Activated gamma-delta T cell (primary cell): ENCODE measurements around the gene NKTR.

Experiments used
- DNase-seq: peaks from one replicate; lab custom pipeline; 2025; lab: John Stamatoyannopoulos, UW

NKTR gene

DNA sequence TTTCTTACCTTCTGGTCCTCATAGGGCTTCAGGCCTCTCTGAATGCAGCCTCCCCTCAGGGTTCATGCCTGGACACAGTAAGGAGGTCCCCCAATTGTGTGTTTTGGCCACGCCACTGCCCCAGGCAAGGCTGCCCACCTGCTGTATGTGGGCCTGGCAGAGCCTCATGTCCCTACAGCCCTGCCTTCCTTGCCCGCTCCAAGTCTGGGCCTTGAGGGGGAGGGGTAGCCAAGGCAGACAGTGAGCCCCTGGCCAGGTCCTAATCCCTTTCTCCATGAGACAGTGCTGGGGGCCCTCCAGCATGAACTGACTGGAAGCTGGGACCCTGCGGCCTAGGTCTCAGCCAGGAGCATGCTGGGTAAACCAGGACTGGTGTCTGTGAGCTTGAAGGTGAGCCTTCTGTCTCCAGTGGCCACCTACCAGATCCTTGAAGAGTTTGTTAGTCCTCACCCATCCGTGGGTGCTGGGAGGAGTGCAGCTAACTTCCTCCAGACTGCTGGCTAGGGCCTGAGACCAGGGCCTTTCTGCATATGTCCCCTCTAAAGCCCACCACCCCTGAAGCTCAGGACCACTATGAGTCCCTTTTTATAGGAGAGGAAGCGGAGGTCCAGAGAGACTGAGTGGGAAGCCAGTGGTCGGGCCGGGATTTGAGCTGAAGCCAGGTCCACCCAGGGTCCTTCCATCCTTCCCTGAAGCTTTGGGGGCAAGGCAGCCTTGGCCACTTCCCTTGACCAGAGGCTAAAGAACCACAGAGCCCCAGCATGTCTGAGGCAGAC is 61.7 kb downstream of the NKTR start:
- no peak for DNase-seq

DNA sequence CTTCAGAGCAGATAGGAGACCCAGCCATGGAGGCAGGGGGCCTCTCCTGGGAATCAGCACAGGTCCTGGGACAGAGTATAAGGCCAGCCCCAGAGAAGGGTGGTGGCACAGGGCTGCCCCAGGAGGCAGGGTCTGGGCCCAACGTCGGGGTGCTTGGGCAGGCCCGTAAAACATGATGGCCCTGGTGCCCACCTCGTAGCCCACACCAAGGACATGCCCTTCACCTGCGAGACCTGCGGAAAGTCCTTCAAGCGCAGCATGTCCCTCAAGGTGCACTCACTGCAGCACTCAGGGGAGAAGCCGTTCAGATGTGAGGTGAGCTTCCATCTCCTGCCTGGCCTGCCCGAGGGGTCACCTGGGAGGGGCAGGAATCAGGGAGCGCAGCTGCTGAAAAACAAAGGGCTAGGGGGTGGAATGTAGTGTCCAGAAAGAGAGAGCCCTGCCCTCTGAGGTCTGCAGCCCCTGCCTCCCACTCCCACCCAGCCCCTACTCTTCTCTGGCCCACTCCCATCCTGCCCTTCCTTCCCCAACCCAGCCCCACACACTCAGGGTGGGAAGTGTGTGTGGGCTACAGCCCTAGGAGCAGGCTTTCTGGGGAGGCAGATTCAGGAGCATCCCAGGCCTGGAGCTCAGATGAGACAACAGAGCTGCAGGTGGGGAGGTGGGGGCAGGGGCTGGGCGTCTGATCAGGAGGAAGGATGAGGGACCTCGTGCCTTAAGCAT is 62.5 kb downstream of the NKTR start:
- DNase-seq, result no peak

DNA sequence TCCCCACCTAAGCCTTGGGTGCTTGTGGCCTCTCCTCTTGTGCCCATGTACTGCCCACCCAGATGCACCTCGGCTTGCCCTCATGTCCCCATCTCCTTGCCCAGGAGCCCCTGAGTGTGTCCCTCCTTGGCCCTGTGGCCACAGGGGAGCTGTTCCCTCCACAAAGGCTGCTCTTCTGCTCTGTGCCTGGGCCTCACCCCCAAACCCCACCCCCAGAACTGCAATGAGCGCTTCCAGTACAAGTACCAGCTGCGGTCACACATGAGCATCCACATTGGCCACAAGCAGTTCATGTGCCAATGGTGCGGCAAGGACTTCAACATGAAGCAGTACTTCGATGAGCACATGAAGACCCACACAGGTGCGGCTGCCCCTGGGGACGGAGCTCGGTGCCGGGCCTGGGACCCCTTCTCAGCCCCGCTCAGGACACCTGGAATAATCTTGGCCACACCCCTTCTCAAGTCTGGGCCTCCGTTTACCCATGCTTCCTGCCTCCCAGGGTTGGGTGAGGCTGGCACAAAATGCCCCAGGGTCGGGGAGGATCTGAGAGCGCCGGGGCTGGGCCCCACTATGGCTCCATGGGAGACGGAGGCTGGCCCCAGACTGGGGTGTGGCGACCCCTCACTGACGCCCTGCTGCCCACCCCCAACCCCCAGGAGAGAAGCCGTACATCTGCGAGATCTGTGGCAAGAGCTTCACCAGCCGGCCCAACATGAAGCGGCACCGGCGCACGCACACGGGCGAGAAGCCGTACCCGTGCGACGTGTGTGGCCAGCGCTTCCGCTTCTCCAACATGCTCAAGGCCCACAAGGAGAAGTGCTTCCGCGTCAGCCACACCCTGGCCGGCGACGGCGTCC is 63.3 kb downstream of the NKTR start:
- no peak for DNase-seq

DNA sequence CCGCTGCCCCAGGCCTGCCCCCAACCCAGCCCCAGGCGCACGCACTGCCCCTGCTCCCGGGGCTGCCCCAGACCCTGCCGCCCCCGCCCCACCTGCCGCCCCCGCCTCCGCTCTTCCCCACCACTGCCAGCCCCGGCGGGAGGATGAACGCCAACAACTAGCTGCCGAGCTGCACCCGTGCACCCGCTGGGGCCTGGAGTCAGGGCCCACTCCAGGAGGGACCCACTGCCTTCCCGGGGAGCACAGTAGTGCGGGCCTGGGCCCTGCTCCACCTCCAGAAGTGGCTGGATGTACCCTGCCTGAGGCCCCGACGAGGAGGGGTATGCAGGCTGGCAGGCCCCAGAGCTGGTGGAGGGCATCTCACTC is 63.9 kb downstream of the NKTR start:
- no peak for DNase-seq

DNA sequence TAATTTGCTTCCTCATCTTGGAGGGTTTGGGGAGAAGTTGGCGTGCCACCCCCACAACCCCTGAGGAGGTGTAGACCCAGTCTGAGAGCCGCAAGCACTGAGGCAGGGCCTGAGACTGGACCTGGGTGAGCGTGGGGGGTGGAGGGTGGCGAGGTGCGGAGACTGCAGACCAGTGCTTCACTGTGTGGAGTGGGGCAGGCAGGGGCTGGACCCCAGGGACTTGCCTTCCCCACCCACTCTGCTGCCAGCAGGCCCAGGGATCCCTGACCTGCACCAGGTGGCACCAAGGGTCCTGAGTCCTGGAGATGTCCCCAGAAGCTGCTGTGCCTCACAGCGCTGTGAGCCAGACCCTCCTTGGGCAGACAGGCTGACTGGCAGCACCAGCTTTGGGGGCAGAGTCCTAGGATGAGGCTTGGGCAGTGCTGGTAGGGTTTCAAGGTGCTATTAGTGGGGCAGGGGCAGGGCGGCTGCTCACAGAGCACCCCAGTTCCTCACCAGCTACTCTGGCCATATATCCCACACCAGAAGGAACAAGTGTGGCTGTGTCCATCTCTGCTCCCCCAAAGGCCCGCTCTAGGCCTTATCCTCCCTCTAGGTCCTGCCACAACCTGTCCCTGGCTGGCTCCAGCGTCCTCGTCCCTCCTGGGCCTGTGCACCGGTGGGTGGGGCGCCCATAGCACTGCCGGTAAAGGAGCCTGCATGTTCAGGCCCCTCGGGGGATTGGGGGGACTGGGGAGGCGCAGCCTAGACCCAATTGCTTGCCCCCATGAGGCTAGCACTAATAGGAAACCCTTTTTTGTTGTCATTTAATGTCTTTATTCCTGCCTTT is 64.8 kb downstream of the NKTR start:
- DNase-seq, result no peak

DNA sequence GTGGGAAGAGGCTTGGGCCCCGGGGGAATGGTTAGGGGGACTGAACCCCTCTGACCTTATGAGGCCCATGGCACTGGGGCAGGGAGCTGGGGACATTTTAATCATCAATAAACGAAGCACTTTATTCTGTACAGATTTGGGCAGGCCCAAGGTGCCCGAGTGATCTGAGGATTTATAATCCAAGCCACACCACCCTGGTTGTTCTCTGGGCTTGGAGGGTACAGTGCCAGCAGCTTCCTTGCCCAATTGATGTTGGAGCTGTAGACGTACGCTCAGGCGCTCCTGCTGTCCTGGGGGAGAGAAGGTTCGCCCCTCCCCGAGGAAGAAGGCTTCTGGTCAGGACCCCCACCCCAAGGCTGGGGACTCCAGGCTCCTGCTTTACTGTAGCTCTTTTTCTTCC is 65.5 kb downstream of the NKTR start:
- no peak for DNase-seq

DNA sequence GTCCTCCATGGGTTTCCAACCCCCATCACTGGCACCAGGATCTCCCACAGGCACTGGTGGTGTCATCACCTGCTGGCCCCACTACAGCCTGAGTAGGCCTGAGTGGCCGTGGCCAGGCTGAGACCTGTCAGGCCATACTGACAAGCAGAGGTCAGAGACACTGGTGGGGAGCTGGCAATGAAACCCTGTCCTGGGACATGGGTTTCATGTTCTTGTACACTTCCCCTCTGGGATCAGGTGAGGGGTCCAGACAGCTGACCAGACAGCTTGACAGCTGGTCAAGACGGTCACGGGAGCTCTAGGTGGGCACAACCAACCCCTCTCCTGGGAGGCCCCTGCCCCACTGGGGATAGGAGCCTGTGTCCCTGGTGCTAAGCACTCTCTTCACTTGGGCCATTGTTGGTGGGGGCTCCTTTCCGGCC is 66.1 kb downstream of the NKTR start:
- no peak for DNase-seq

DNA sequence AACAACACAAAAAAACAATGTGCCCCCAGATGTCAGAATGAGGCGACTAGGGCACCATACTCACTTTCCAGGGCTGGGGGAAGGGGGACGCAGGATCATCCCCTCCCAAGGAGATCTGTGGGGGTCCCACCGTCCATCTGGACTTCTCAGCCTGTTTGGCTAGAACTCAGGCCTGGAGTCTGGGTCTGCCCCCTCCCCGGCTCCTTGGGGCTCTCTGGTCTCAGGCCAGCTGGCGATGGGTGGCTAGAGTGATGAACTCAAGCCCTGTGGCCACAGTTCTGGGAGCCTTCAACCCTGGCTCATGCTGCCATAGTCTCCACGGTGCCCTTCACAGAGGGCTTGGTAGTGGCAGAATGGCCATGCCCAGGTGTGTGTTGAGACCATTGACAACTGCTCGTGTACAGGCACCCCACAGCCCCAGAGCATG is 66.6 kb downstream of the NKTR start:
- no peak for DNase-seq

DNA sequence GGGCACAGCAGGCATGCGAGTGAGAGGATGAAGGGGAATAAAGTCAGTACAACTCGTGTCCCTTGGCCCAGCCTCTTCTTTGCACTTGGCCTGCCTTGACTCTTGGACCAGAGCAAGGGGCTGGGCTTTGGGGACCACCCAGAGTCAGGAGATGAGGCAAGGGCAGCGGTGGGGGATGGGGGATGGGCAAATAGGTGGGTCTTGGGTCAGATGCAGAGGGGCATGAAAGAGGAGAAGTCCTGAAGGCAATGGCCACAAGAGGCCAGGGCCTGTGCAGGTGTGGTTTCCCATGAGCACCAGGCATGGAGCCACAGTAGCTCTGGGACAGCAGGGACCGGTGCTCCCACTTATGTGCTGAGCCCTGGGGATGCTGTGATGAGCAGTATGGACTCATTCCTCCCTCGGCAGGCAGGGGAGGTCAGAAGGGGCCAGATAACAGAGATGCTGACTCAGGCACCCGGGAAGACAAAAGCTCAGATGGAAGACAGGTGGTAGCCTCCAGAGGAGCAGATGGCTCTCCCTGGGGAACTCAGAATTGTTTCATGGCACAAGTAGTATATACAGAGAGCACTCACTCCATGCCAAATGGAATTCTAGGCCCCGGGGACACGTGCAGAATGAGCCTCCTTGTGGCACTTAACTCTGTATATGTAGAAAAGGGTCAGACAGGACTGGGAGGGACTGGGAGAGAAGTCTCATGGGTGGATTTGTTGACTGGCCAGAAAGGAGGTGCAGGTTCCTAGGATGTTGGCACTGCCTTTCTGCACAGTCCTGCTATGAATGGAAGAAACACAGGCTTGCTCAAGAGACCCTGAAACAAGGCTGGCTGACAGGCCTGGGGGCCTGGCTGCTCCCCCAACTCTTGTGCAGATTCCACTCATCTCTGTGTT is 67.3 kb downstream of the NKTR start:
- DNase-seq, result no peak

DNA sequence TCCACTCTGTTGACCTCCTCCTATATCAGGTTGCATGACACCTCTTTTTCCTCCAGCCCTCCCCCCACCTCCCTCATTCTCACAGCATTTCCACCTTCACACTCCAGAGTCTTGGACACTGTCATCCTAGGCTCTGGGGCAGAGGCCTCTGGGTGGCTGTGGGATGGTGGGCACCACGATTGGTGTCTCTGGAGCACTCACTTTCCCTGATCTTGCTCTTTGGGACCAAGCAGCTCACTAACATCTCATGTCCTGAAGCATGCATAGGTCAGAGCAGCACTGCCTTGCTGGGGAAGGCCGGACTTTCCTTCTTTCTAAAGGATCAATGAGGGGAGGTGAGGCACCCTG is 67.9 kb downstream of the NKTR start:
- DNase-seq, result no peak

DNA sequence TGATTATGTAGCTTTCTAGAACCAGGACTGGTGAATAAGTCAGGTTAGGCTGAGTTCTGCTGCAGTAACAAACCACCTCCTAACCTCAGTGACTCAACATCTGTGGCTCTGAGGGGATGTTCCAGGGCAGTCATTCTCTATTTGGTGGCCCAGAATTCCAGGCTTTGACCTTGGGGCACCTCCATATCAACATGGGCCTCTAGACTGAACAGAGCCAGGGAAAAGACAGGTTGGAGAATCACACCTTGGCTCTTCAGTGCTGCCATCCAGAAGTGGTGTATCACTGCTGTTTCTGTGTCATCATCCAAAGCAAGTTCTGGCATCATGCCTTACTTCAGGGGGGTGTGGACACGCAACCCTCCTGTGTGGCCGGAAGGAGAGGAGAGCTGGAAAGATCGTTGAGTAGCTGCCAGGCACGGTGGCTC is 68.3 kb downstream of the NKTR start:
- no peak for DNase-seq

DNA sequence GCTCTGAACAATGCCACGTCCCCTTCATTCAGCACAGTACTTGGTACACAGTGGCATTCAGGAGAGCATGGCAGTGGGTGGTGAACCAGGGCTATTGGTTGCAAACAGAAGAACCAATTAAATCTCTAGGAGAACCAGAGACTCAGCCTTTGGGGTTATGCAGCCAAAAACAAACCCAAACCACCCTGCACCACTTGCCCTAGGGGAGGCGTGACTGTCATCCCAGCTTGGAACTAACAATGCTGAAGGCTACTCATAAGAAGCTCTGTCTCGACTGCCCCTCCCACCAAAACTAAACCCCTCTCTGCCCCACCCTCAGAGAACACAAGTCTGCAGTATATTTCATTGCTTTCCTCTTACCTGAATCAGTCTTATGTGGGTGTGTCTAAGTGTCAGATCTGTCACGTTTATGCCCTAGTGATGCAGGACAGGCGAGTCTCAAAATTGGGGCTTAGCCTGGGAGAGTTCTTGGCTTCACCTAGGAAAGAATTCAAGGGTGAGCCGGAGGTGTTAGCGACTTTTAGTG is 69.6 kb downstream of the NKTR start:
- DNase-seq, result no peak

DNA sequence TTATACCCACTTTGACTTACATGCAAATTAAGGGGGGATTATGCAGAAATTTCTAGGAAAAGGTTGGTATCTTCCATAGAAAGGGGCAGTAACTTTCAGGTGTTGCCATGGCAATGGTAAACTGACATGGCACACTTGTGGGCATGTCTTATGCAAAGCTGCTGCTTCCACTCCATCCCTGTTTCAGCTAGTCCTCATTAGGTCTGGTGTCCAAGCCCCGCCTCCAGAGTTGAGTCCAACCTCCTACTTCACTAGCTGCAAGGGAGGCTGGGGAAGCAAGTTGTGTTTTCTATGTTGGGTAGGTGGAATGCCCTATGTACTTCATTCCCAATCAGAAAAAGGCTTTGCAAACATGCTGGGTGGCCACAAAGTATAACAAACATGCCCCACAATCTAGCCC is 70.2 kb downstream of the NKTR start:
- DNase-seq, result no peak

DNA sequence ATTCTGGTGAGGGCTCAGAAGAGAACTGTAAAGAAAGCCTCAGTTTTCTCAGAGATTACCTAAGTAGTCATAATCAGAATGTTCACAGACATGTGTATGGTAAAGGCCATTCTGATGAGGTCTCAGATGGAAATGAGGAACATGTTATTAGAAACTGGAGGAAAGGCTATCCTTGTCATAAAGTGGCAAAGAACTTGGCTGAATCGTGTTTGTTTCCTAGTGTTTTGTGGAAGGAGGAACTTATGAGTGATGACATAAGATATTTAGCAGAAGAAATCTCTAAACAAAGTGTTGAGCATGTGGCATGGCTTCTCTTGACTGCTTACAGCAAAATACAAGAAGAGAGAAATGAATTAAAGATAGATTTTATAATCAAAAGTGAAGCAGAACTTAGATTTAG is 72.0 kb downstream of the NKTR start:
- no peak for DNase-seq

DNA sequence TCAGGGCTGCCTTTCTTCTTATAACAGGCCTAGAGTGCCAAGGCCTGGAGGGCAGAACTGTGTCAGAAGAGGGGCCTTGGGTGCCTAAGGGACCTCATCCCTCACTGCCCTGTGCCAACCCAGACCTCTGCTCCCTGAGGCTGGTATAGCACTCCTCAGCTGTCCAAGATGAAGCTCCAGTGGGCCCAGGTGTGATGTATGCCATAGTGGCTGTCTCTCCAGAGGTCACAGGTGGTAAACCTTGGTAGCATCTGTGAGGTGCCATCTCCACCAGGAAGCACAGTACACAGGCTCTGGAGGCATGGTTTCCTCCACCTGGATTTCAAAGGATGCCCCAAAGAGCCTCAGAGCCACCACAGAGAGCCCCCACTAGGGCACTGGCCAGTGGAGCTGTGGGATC is 72.6 kb downstream of the NKTR start:
- no peak for DNase-seq

DNA sequence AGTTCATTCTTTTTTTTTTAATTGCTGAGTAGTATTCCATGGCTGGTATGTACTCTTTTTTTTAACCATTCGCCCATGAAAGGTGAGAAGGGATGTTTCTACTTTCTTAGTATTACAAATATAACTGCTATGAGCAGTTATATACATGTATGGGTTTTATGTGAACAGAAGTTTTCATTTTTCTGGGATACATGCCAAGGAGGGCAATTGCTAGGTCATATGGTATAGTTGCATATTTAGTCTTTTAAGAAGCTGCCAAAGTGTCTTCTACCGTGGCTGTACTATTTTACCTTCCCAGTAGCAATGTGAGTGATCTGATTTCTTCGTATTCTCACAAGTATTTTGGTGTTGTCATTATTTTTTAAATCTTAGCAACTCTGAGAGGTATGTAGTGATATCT is 73.7 kb downstream of the NKTR start:
- DNase-seq, result no peak

DNA sequence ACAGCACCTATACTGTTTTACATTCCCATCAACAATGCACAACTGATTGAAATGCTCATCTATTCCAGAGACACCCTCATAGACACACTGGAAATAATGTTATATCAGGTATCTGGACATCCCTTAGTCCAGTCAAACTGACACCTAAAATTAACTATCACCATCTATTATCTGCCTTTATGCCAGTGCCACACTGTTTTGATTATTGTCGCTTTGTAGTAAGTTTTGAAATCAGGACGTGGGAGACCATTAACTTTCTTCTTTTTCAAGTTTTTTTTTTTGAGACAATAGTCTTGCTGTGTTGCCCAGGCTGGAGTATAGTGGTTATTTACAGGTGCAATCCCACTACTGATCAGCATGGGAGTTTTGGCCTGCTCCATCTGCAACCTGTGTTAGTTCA is 75.4 kb downstream of the NKTR start:
- no peak for DNase-seq

DNA sequence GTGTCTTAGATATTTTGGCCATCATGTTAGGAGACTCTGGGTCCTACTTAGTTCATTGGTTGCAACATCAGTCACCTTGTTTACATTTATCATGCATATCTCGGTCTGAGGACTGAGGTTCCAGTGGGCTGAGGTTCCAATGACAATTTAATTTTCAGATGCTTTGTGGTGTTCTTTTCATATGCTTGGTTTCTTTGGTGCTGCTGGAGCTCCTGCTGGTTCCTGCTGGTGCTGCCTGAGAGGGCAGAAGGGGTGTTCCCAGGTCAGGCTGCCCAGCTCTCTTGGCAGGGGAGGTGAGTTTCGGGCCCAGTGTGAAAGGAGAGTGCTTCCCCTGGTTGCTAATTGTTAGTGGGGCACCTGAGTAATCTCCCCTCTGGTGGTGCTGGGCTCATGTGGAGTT is 78.0 kb downstream of the NKTR start:
- no peak for DNase-seq

DNA sequence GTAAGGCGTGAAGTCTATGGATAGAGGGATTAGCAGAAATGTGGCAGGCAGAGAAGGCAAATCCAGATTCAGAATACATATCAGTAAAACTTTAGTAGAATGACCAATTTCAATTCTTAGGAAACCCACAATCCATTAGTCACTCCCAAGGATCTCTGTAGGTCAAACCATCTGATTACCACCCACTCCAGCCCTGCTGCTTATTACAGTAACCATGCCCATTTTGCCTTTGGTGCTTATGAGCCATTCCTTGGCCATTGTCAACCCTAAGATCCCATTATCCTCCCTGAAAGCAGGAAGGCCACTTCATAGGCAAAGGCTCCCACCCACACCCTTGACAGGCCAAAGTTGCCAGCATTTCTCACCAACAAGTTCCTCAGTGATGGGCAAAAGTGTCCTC is 79.8 kb downstream of the NKTR start:
- no peak for DNase-seq

DNA sequence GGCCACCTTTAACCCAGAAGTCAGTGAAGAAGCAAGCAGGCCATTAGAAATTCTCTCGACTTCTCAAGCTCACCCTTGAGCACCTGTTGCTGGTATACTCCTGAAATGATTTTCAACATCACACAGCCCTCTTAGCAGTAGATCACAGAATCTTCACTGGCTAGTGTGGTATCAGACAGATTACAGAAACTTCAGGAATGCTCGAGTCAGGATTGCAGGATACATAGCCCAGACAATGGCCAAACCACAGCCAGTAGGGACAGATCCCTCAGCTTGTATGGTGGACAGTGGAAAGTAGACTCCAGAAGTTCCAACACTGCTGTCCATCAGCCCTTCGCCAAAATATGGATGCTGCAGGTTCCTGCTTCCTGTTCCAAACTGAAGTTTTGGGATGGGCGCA is 80.3 kb downstream of the NKTR start:
- DNase-seq, result no peak
